ENCODE results near the gene LRRC66. TPM values are rescaled to one million over a fixed set of nuclear protein-coding genes. Genes with fewer than 3 reads are reported as not detected.

Gene LRRC66
- total and polyA plus RNA-seq, 2 of the 13 experiments (the other 11 are each of a cell fraction or from before 2014, with no cell fraction given) = not detected

GRCh38 chr4:52052475-52052780 is 32.3 kb upstream of the LRRC66 start (continued):
- TF ChIP-seq ZNF878 (CRISPR knock-in tag; IDR thresholded peaks at IDR 0.05) (no peak), DNMT1 (CRISPR knock-in tag; IDR thresholded peaks at IDR 0.05) (no peak), FOSL2 (CRISPR knock-in tag; IDR thresholded peaks at IDR 0.05) (0 out of 2 replicates have a peak, but pooled peaks have one; percentile 13), STAG1 (CRISPR knock-in tag; IDR thresholded peaks at IDR 0.05) (no peak), ATF1 (CRISPR knock-in tag; IDR thresholded peaks at IDR 0.05) (peak; percentile 44; the same call in 1 of the 2 replicates), ZNF24 (IDR thresholded peaks at IDR 0.05) (no peak), ZNF782 (CRISPR knock-in tag; IDR thresholded peaks at IDR 0.05; ENCODE audit: borderline replicate concordance) (no peak), ZSCAN12 (CRISPR knock-in tag; IDR thresholded peaks at IDR 0.05) (no peak), ZBTB7A (CRISPR knock-in tag; IDR thresholded peaks at IDR 0.05) (no peak), ZNF704 (CRISPR knock-in tag; IDR thresholded peaks at IDR 0.05; ENCODE audit: borderline replicate concordance) (no peak), SP2 (CRISPR knock-in tag; IDR thresholded peaks at IDR 0.05) (no peak), ZNF337 (CRISPR knock-in tag; IDR thresholded peaks at IDR 0.05; ENCODE audit: borderline replicate concordance, low read depth) (no peak), CC2D1A (CRISPR knock-in tag; IDR thresholded peaks at IDR 0.05) (0 out of 2 replicates have a peak, but pooled peaks have one; percentile 20), ZBED4 (CRISPR knock-in tag; IDR thresholded peaks at IDR 0.05; ENCODE audit: borderline replicate concordance) (no peak)
- TF ChIP-seq, protein P1, sequence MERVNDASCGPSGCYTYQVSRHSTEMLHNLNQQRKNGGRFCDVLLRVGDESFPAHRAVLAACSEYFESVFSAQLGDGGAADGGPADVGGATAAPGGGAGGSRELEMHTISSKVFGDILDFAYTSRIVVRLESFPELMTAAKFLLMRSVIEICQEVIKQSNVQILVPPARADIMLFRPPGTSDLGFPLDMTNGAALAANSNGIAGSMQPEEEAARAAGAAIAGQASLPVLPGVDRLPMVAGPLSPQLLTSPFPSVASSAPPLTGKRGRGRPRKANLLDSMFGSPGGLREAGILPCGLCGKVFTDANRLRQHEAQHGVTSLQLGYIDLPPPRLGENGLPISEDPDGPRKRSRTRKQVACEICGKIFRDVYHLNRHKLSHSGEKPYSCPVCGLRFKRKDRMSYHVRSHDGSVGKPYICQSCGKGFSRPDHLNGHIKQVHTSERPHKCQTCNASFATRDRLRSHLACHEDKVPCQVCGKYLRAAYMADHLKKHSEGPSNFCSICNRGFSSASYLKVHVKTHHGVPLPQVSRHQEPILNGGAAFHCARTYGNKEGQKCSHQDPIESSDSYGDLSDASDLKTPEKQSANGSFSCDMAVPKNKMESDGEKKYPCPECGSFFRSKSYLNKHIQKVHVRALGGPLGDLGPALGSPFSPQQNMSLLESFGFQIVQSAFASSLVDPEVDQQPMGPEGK (CRISPR knock-in tag; IDR thresholded peaks at IDR 0.05) = peak; percentile 91
- TF ChIP-seq, protein P2, sequence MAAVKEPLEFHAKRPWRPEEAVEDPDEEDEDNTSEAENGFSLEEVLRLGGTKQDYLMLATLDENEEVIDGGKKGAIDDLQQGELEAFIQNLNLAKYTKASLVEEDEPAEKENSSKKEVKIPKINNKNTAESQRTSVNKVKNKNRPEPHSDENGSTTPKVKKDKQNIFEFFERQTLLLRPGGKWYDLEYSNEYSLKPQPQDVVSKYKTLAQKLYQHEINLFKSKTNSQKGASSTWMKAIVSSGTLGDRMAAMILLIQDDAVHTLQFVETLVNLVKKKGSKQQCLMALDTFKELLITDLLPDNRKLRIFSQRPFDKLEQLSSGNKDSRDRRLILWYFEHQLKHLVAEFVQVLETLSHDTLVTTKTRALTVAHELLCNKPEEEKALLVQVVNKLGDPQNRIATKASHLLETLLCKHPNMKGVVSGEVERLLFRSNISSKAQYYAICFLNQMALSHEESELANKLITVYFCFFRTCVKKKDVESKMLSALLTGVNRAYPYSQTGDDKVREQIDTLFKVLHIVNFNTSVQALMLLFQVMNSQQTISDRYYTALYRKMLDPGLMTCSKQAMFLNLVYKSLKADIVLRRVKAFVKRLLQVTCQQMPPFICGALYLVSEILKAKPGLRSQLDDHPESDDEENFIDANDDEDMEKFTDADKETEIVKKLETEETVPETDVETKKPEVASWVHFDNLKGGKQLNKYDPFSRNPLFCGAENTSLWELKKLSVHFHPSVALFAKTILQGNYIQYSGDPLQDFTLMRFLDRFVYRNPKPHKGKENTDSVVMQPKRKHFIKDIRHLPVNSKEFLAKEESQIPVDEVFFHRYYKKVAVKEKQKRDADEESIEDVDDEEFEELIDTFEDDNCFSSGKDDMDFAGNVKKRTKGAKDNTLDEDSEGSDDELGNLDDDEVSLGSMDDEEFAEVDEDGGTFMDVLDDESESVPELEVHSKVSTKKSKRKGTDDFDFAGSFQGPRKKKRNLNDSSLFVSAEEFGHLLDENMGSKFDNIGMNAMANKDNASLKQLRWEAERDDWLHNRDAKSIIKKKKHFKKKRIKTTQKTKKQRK (IDR thresholded peaks at IDR 0.05; ENCODE audit: low read length) = no peak
- TF ChIP-seq, protein P3, sequence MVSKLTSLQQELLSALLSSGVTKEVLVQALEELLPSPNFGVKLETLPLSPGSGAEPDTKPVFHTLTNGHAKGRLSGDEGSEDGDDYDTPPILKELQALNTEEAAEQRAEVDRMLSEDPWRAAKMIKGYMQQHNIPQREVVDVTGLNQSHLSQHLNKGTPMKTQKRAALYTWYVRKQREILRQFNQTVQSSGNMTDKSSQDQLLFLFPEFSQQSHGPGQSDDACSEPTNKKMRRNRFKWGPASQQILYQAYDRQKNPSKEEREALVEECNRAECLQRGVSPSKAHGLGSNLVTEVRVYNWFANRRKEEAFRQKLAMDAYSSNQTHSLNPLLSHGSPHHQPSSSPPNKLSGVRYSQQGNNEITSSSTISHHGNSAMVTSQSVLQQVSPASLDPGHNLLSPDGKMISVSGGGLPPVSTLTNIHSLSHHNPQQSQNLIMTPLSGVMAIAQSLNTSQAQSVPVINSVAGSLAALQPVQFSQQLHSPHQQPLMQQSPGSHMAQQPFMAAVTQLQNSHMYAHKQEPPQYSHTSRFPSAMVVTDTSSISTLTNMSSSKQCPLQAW (CRISPR knock-in tag; IDR thresholded peaks at IDR 0.05) = no peak

Data from HepG2 (cell line).